HEK293 (cell line): Measurements from ENCODE around the gene PKN3.

Experiments
- BCL11A ChIP-seq: fragments of 450-650 bp; formaldehyde crosslinking; IDR thresholded peaks from 2 replicates; pipeline ENCODE4 v1.5.1; 2016; ENCODE audit warnings: low read depth, missing biosample characterization, missing genetic modification characterization
- BCL11B ChIP-seq: fragments of 450-650 bp; formaldehyde crosslinking; IDR thresholded peaks from 2 replicates; pipeline ENCODE4 v1.5.1; 2016; ENCODE audit warnings: low read depth, missing biosample characterization, missing genetic modification characterization
- EGR2 ChIP-seq: fragments of 450-650 bp; formaldehyde crosslinking; IDR thresholded peaks from 2 replicates; pipeline ENCODE4 v1.5.1; 2016; ENCODE audit warnings: low read depth, missing biosample characterization, missing genetic modification characterization
- MZF1 ChIP-seq: fragments of 450-650 bp; formaldehyde crosslinking; IDR thresholded peaks from 2 replicates; pipeline ENCODE4 v1.5.1; 2017; ENCODE audit warnings: missing biosample characterization, missing genetic modification characterization, borderline replicate concordance
- SP2 ChIP-seq: fragments of 450-650 bp; formaldehyde crosslinking; IDR thresholded peaks from 2 replicates; pipeline ENCODE4 v1.5.1; 2016; ENCODE audit warnings: missing biosample characterization, missing genetic modification characterization
- ZBTB1 ChIP-seq: fragments of 450-650 bp; formaldehyde crosslinking; IDR thresholded peaks from 2 replicates; pipeline ENCODE4 v1.5.1; 2016; ENCODE audit warnings: missing biosample characterization, missing genetic modification characterization
- ZBTB11 ChIP-seq: fragments of 450-650 bp; formaldehyde crosslinking; conservative IDR thresholded peaks from 2 replicates; pipeline ENCODE4 v1.5.1; 2016; ENCODE audit warnings: low read depth, missing biosample characterization, missing genetic modification characterization
- ZBTB17 ChIP-seq: fragments of 450-650 bp; formaldehyde crosslinking; IDR thresholded peaks from 2 replicates; pipeline ENCODE4 v1.5.1; 2016; ENCODE audit warnings: missing biosample characterization, missing genetic modification characterization
- ZBTB21 ChIP-seq: fragments of 450-650 bp; formaldehyde crosslinking; IDR thresholded peaks from 2 replicates; pipeline ENCODE4 v1.5.1; 2017; ENCODE audit warnings: missing biosample characterization, missing genetic modification characterization
- ZEB2 ChIP-seq: fragments of 450-650 bp; formaldehyde crosslinking; IDR thresholded peaks from 2 replicates; pipeline ENCODE4 v1.5.1; 2016; ENCODE audit warnings: missing biosample characterization, missing genetic modification characterization
- ZNF121 ChIP-seq: fragments of 450-650 bp; formaldehyde crosslinking; IDR thresholded peaks from 2 replicates; pipeline ENCODE4 v1.5.1; 2016; ENCODE audit warnings: missing biosample characterization, missing genetic modification characterization
- ZNF211 ChIP-seq: fragments of 450-650 bp; formaldehyde crosslinking; IDR thresholded peaks from 2 replicates; pipeline ENCODE4 v1.5.1; 2016; ENCODE audit warnings: low read depth, missing biosample characterization, missing genetic modification characterization
- ZNF24 ChIP-seq: fragments of 450-650 bp; formaldehyde crosslinking; IDR thresholded peaks from 2 replicates; pipeline ENCODE4 v1.5.1; 2016; ENCODE audit warnings: missing biosample characterization, missing genetic modification characterization
- ZNF311 ChIP-seq: fragments of 450-650 bp; formaldehyde crosslinking; IDR thresholded peaks from 2 replicates; pipeline ENCODE4 v1.5.1; 2017; ENCODE audit warnings: missing biosample characterization, missing genetic modification characterization, borderline replicate concordance
- ZNF404 ChIP-seq: fragments of 450-650 bp; formaldehyde crosslinking; IDR thresholded peaks from 2 replicates; pipeline ENCODE4 v1.5.1; 2017; ENCODE audit warnings: missing biosample characterization, missing genetic modification characterization
- ZNF433 ChIP-seq: fragments of 450-650 bp; formaldehyde crosslinking; IDR thresholded peaks from 2 replicates; pipeline ENCODE4 v1.5.1; 2016; ENCODE audit warnings: missing biosample characterization, missing genetic modification characterization, low read depth
- ZNF501 ChIP-seq: fragments of 450-650 bp; formaldehyde crosslinking; IDR thresholded peaks from 2 replicates; pipeline ENCODE4 v1.5.1; 2016; ENCODE audit warnings: missing biosample characterization, missing genetic modification characterization
- ZNF514 ChIP-seq: fragments of 450-650 bp; formaldehyde crosslinking; IDR thresholded peaks from 2 replicates; pipeline ENCODE4 v1.5.1; 2016; ENCODE audit warnings: missing biosample characterization, missing genetic modification characterization
- ZNF558 ChIP-seq: fragments of 450-650 bp; formaldehyde crosslinking; IDR thresholded peaks from 2 replicates; pipeline ENCODE4 v1.5.1; 2016; ENCODE audit warnings: missing biosample characterization, missing genetic modification characterization
- ZNF560 ChIP-seq: fragments of 450-650 bp; formaldehyde crosslinking; IDR thresholded peaks from 2 replicates; pipeline ENCODE4 v1.5.1; 2017; ENCODE audit warnings: missing biosample characterization, missing genetic modification characterization, borderline replicate concordance
- ZNF658 ChIP-seq: fragments of 450-650 bp; formaldehyde crosslinking; IDR thresholded peaks from 2 replicates; pipeline ENCODE4; 2016; ENCODE audit warnings: missing biosample characterization, missing genetic modification characterization
- ZNF777 ChIP-seq: fragments of 450-650 bp; formaldehyde crosslinking; IDR thresholded peaks from 2 replicates; pipeline ENCODE4 v1.5.1; 2017; ENCODE audit warnings: missing biosample characterization, missing genetic modification characterization, borderline replicate concordance
- ZSCAN5A ChIP-seq: fragments of 450-650 bp; formaldehyde crosslinking; IDR thresholded peaks from 2 replicates; pipeline ENCODE4 v1.5.1; 2016; ENCODE audit warnings: missing biosample characterization, missing genetic modification characterization
- TF ChIP-seq, protein P1 (sequence below): fragments of 450-650 bp; formaldehyde crosslinking; IDR thresholded peaks from 2 replicates; pipeline ENCODE4 v1.5.1; 2016; ENCODE audit warnings: missing biosample characterization, missing genetic modification characterization, low read depth
- TF ChIP-seq, protein P2 (sequence below): fragments of 450-650 bp; formaldehyde crosslinking; IDR thresholded peaks from 2 replicates; pipeline ENCODE4 v1.5.1; 2016; ENCODE audit warnings: missing biosample characterization, missing genetic modification characterization
- TF ChIP-seq, protein P3 (sequence below): fragments of 450-650 bp; formaldehyde crosslinking; conservative IDR thresholded peaks from 2 replicates; pipeline ENCODE4 v1.5.1; 2016; ENCODE audit warnings: low read depth, missing biosample characterization, missing genetic modification characterization

Gene PKN3

DNA sequence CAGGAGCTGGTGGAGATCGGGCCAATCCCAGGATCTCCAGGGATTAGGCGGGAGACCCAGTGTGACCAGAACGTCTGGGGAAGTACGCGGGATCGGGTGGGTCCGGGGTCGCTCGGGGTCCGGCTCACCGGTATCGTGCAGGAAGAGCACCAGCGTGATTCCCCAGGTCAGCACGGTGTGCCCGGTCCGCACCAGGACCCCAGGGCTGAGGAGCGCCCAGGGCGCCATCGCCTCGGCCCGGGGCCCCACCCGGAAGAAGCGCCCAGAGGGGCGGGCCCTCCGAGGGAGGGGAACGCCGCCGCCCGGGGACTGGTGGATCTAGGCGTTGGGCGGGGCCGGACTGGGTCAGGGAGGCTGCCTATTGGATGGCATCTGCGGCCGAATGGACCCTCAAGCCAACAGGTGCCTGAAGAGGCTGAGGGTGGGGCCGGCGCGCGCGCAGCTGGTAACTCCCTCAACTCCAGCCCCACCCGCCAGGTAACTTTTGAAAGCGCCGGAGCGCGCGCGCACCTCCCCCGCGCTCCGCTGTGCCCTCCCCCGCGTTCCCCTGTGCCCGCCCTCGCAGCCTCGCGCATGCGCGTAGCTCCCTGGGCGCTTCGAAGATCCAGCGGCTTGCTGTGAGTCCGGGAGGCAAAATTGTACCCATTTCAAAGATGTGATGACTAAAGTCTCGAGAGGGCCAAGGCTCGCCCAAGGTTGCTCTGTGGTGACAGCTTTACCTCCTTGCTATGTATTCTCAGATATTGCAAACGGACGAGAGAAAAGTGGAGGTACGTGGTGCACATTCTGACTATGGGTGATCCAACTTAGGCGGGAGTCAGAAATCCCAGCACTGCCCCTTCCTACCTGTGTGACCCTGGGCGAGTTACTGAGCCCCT is 21.8 kb downstream of the PKN3 start, which contains the start of gene ZDHHC12 (continued):
- TF ChIP-seq ZNF777 (tag by site-specific recombination) (peak; percentile 24; the same call in 1 of the 2 replicates), ZNF501 (tag by site-specific recombination) (peak; percentile 69), EGR2 (tag by site-specific recombination) (peak; percentile 82), ZNF514 (no peak), ZNF24 (tag by site-specific recombination) (peak; percentile 78), BCL11B (tag by site-specific recombination) (peak; percentile 28; the same call in 1 of the 2 replicates), ZNF311 (tag by site-specific recombination) (no peak), ZSCAN5A (peak; percentile 80; the same call in 1 of the 2 replicates), ZNF433 (tag by site-specific recombination) (no peak), ZNF211 (tag by site-specific recombination) (no peak), ZNF558 (0 out of 2 replicates have a peak, but pooled peaks have one; percentile 21), BCL11A (tag by site-specific recombination) (no peak; the same call in 1 of the 2 replicates), ZNF121 (tag by site-specific recombination) (0 out of 2 replicates have a peak, but pooled peaks have one; percentile 16), ZNF658 (tag by site-specific recombination) (no peak), ZBTB1 (tag by site-specific recombination) (0 out of 2 replicates have a peak, but pooled peaks have one; percentile 15), ZBTB11 (peak; percentile 30; the same call in 1 of the 2 replicates), ZBTB17 (peak; percentile 48), SP2 (peak; percentile 97), ZEB2 (peak; percentile 73; the same call in 1 of the 2 replicates), MZF1 (tag by site-specific recombination) (peak; percentile 74; the same call in 1 of the 2 replicates), ZNF560 (tag by site-specific recombination) (no peak), ZBTB21 (tag by site-specific recombination) (peak; percentile 32; the same call in 1 of the 2 replicates), ZNF404 (tag by site-specific recombination) (no peak)
- TF ChIP-seq, protein P1, sequence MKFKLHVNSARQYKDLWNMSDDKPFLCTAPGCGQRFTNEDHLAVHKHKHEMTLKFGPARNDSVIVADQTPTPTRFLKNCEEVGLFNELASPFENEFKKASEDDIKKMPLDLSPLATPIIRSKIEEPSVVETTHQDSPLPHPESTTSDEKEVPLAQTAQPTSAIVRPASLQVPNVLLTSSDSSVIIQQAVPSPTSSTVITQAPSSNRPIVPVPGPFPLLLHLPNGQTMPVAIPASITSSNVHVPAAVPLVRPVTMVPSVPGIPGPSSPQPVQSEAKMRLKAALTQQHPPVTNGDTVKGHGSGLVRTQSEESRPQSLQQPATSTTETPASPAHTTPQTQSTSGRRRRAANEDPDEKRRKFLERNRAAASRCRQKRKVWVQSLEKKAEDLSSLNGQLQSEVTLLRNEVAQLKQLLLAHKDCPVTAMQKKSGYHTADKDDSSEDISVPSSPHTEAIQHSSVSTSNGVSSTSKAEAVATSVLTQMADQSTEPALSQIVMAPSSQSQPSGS (tag by site-specific recombination), result no peak
- TF ChIP-seq, protein P2, sequence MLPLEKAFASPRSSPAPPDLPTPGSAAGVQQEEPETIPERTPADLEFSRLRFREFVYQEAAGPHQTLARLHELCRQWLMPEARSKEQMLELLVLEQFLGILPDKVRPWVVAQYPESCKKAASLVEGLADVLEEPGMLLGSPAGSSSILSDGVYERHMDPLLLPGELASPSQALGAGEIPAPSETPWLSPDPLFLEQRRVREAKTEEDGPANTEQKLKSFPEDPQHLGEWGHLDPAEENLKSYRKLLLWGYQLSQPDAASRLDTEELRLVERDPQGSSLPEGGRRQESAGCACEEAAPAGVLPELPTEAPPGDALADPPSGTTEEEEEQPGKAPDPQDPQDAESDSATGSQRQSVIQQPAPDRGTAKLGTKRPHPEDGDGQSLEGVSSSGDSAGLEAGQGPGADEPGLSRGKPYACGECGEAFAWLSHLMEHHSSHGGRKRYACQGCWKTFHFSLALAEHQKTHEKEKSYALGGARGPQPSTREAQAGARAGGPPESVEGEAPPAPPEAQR (tag by site-specific recombination), result no peak
- TF ChIP-seq, protein P3, sequence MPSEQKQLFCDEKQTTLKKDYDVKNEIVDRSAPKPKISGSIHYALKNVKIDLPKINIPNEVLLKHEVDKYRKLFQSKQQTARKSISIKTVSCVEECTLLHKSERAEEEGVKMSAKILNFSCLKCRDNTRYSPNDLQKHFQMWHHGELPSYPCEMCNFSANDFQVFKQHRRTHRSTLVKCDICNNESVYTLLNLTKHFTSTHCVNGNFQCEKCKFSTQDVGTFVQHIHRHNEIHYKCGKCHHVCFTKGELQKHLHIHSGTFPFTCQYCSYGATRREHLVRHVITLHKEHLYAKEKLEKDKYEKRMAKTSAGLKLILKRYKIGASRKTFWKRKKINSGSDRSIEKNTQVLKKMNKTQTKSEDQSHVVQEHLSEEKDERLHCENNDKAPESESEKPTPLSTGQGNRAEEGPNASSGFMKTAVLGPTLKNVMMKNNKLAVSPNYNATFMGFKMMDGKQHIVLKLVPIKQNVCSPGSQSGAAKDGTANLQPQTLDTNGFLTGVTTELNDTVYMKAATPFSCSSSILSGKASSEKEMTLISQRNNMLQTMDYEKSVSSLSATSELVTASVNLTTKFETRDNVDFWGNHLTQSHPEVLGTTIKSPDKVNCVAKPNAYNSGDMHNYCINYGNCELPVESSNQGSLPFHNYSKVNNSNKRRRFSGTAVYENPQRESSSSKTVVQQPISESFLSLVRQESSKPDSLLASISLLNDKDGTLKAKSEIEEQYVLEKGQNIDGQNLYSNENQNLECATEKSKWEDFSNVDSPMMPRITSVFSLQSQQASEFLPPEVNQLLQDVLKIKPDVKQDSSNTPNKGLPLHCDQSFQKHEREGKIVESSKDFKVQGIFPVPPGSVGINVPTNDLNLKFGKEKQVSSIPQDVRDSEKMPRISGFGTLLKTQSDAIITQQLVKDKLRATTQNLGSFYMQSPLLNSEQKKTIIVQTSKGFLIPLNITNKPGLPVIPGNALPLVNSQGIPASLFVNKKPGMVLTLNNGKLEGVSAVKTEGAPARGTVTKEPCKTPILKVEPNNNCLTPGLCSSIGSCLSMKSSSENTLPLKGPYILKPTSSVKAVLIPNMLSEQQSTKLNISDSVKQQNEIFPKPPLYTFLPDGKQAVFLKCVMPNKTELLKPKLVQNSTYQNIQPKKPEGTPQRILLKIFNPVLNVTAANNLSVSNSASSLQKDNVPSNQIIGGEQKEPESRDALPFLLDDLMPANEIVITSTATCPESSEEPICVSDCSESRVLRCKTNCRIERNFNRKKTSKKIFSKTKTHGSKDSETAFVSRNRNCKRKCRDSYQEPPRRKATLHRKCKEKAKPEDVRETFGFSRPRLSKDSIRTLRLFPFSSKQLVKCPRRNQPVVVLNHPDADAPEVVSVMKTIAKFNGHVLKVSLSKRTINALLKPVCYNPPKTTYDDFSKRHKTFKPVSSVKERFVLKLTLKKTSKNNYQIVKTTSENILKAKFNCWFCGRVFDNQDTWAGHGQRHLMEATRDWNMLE (tag by site-specific recombination), result no peak
